ENCODE measurements around the gene GALNTL6. TPM values are rescaled to one million over a fixed set of nuclear protein-coding genes. Genes with fewer than 3 reads are reported as not detected.

Gene GALNTL6
- total RNA-seq, 1 donor from 2014 or later: not detected

GRCh38 chr4:172042714-172043114 is 229.5 kb downstream of the GALNTL6 start:
- FAIRE-seq (no peak), DNase-seq (ENCODE audit: low read depth) (peak; percentile 40)
- Histone ChIP-seq H3K36me3 (ENCODE audit: control insufficient read depth, insufficient read depth, low read length) (no peaks in the 10 kb centered on the region), H3K4me3 (ENCODE audit: low read depth, low read length) (no peak overlapping the region), H3K27me3 (ENCODE audit: control insufficient read depth, insufficient read depth, low read length) (no peaks in the 10 kb centered on the region)
- TF ChIP-seq, protein P1, sequence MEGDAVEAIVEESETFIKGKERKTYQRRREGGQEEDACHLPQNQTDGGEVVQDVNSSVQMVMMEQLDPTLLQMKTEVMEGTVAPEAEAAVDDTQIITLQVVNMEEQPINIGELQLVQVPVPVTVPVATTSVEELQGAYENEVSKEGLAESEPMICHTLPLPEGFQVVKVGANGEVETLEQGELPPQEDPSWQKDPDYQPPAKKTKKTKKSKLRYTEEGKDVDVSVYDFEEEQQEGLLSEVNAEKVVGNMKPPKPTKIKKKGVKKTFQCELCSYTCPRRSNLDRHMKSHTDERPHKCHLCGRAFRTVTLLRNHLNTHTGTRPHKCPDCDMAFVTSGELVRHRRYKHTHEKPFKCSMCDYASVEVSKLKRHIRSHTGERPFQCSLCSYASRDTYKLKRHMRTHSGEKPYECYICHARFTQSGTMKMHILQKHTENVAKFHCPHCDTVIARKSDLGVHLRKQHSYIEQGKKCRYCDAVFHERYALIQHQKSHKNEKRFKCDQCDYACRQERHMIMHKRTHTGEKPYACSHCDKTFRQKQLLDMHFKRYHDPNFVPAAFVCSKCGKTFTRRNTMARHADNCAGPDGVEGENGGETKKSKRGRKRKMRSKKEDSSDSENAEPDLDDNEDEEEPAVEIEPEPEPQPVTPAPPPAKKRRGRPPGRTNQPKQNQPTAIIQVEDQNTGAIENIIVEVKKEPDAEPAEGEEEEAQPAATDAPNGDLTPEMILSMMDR (IDR thresholded peaks at IDR 0.05; ENCODE audit: insufficient read depth, low read length, severe bottlenecking): no peak

GRCh38 chr4:172045981-172046380 is 232.8 kb downstream of the GALNTL6 start:
- TF ChIP-seq, protein P1 (IDR thresholded peaks at IDR 0.05; ENCODE audit: insufficient read depth, low read length, severe bottlenecking): no peak
- no peak overlapping the region for H3K4me3 ChIP-seq (ENCODE audit: low read depth, low read length)
- DNase-seq (ENCODE audit: low read depth) (no peak), FAIRE-seq (no peak)
- no peaks in the 10 kb centered on the region for H3K36me3 ChIP-seq (ENCODE audit: control insufficient read depth, insufficient read depth, low read length)
- no peaks in the 10 kb centered on the region for H3K27me3 ChIP-seq (ENCODE audit: control insufficient read depth, insufficient read depth, low read length)

DNA sequence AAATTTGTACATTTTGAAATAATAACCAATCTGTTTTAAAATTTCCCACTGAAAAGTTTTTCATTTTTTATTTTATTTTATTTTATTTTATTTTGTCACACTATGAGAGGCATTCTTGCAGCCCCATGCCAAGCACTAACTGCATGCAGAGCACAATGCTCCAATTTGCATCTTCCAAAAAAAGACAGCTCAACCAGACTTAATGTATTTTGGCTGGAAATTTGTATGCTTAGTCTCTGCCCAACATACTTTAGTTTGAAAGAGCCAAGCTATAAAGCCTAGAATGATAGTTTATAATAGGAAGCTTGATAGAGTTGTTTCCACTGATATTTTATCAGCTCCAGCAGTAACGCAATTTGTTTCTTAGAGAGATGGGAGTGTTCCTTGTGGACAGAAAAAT is 235.5 kb downstream of the GALNTL6 start:
- no peak overlapping the region for H3K4me3 ChIP-seq (ENCODE audit: low read depth, low read length)
- FAIRE-seq: no peak
- H3K27me3 ChIP-seq (ENCODE audit: control insufficient read depth, insufficient read depth, low read length): no peaks in the 10 kb centered on the region
- TF ChIP-seq, protein P1 (IDR thresholded peaks at IDR 0.05; ENCODE audit: insufficient read depth, low read length, severe bottlenecking): no peak
- no peak for DNase-seq (ENCODE audit: low read depth)
- H3K36me3 ChIP-seq (ENCODE audit: control insufficient read depth, insufficient read depth, low read length): no peaks in the 10 kb centered on the region

- FAIRE-seq (peak; percentile 36), DNase-seq (ENCODE audit: low read depth) (no peak)
- H3K4me3 ChIP-seq (ENCODE audit: low read depth, low read length): no peak overlapping the region
- H3K36me3 ChIP-seq (ENCODE audit: control insufficient read depth, insufficient read depth, low read length): no peaks in the 10 kb centered on the region
- TF ChIP-seq, protein P1 (IDR thresholded peaks at IDR 0.05; ENCODE audit: insufficient read depth, low read length, severe bottlenecking): no peak
- no peaks in the 10 kb centered on the region for H3K27me3 ChIP-seq (ENCODE audit: control insufficient read depth, insufficient read depth, low read length)
These were observed 237.7 kb downstream of the GALNTL6 start for GRCh38 chr4:172050911-172051310.

GRCh38 chr4:172055046-172055445 is 241.8 kb downstream of the GALNTL6 start:
- TF ChIP-seq, protein P1 (IDR thresholded peaks at IDR 0.05; ENCODE audit: insufficient read depth, low read length, severe bottlenecking): no peak
- Histone ChIP-seq H3K36me3 (ENCODE audit: control insufficient read depth, insufficient read depth, low read length) (no peaks in the 10 kb centered on the region), H3K4me3 (ENCODE audit: low read depth, low read length) (no peak overlapping the region), H3K27me3 (ENCODE audit: control insufficient read depth, insufficient read depth, low read length) (no peaks in the 10 kb centered on the region)
- no peak for FAIRE-seq
- no peak for DNase-seq (ENCODE audit: low read depth)

DNA sequence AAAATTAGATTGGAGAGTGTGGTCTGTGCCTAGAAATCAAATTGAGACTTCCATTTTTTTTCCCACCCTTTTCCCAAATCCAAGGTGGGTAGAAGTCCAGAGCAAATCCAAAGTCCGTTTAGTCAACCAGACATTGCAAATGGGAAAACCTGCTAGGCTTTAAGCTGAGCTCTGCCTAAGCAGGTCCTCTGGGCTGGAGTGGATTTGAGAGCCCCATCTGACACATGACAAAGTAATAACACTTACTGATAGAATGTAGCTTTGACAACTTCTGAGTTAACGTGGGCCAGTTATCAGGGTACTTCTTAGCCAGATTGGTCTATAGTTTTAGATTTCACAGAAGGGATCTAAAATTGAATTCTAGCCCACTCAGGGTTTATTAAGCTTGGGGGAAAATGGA is 242.3 kb downstream of the GALNTL6 start:
- no peaks in the 10 kb centered on the region for H3K36me3 ChIP-seq (ENCODE audit: control insufficient read depth, insufficient read depth, low read length)
- TF ChIP-seq, protein P1 (IDR thresholded peaks at IDR 0.05; ENCODE audit: insufficient read depth, low read length, severe bottlenecking): no peak
- no peak overlapping the region for H3K4me3 ChIP-seq (ENCODE audit: low read depth, low read length)
- DNase-seq (ENCODE audit: low read depth) (no peak), FAIRE-seq (no peak)
- no peaks in the 10 kb centered on the region for H3K27me3 ChIP-seq (ENCODE audit: control insufficient read depth, insufficient read depth, low read length)
